Duodenal mucosa (tissue), 2 donors: ENCODE results near the gene NEMP2.

Experiments
- H3K27ac ChIP-seq: one replicate; pipeline ENCODE4 v1.7.0; 2013; ENCODE audit warnings: low read depth, low read length
- H3K27me3 ChIP-seq, 2 donors: one replicate each; pipeline ENCODE4 v1.7.0; 2013; ENCODE audit warnings: low read length in 2 of 2, control low read depth in 1 of 2; ENCODE audit not compliant: insufficient read depth in 2 of 2, control insufficient read depth in 1 of 2
- H3K36me3 ChIP-seq, 2 donors: one replicate each; pipeline ENCODE4 v1.7.0; 2013; ENCODE audit warnings: low read length in 2 of 2, control low read depth in 1 of 2; ENCODE audit not compliant: insufficient read depth in 2 of 2, control insufficient read depth in 1 of 2
- H3K4me1 ChIP-seq, 2 donors: one replicate each; pipeline ENCODE4 v1.7.0; 2013; ENCODE audit warnings: low read length in 2 of 2, control low read depth in 1 of 2; ENCODE audit not compliant: insufficient read depth in 2 of 2, control insufficient read depth in 1 of 2
- H3K4me3 ChIP-seq, 2 donors: one replicate each; pipeline ENCODE4 v1.7.0; 2013; ENCODE audit warnings: low read length in 2 of 2, low read depth in 1 of 2
- H3K9ac ChIP-seq, 2 donors: one replicate each; pipeline ENCODE4 v1.7.0; 2013; ENCODE audit warnings: low read length in 2 of 2, low read depth in 1 of 2
- H3K9me3 ChIP-seq, 2 donors: one replicate each; pipeline ENCODE4 v1.7.0; 2013; ENCODE audit warnings: low read length in 2 of 2, control low read depth in 1 of 2; ENCODE audit not compliant: control insufficient read depth in 1 of 2

NEMP2 gene

DNA sequence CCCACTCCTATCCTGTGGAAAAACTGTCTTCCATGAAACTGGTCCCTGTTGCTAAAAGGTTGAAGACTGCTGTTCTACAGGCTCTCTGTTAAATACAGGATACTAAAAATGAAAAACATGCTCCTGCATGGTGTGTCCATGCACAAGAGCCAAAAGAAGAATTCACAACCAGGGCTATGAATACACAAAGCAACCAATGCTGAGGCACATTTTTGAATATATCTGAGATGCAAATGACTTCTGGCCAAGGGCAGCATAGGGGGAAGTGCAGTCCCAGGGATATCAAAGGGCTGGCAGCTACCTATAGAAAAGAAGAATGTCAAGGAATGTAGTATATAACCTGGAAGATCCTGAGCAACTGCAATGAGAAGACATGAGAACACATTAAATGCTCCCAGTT, 6.6 kb downstream of the NEMP2 start:
- Histone ChIP-seq H3K36me3 (no peaks in the 10 kb centered on the region), H3K4me1 (peaks cover 4 to 5% of the 10 kb centered on the region in 2 donors), H3K27ac (no peak overlapping the region), H3K4me3 (no peak overlapping the region), H3K27me3 (no peaks in the 10 kb centered on the region), H3K9ac (no peak overlapping the region), H3K9me3 (no peaks in the 10 kb centered on the region)

DNA sequence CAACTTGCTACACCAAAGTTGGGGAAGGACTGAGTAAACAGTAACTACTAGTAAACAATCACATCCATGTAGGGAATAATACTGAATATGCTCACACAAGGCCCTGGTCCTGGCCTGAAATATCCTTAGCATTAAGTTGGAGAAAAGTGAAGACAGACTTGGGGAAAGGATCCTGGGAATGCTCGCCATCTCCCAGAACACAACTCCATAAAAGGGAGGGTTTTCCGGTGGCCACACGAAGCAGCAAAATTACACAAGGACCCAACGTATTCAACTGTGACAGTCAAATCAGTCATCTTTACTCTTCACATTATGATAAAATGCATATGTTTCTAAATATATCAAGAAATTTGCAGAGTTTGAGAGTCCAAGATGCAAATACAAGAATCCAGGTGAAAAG, 7.3 kb downstream of the NEMP2 start:
- no peaks in the 10 kb centered on the region for H3K27me3 ChIP-seq
- peaks cover 4 to 5% of the 10 kb centered on the region in 2 donors for H3K4me1 ChIP-seq
- H3K9me3 ChIP-seq = no peaks in the 10 kb centered on the region
- H3K27ac ChIP-seq = no peak overlapping the region
- H3K4me3 ChIP-seq = no peak overlapping the region
- no peak overlapping the region for H3K9ac ChIP-seq
- no peaks in the 10 kb centered on the region for H3K36me3 ChIP-seq

DNA sequence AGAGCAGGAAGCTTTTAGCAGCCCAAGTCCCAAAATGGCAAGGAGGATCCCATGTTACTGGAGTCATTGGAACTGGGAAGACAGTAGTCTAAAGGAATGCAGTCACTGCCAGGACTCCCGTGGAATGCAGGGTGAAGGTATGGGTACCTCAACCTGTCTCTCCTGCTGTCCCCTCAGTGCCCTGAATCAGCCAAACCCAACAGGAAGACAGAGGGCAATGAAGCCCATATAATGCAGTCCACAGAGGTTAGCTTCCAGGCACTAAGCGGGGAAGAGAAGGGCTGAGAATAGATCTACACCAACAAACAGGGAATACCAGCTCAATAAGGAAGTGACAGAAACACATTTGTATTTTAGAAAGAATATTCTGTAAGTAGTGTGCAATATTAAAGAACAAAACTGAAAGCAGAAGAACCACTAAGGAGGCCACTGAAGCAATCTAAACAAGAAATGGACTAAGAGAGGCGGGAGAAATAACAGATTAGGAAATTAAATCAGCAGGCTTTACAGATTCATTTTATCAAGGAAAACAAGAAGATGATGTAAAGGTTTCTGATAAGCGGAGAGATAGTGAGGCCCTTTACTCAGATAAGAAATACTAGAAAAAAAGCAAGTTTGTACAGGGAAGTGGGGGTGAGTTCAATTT, 8.3 kb downstream of the NEMP2 start:
- Histone ChIP-seq H3K9me3 (no peaks in the 10 kb centered on the region), H3K27ac (no peak overlapping the region), H3K9ac (no peak overlapping the region), H3K36me3 (no peaks in the 10 kb centered on the region), H3K27me3 (no peaks in the 10 kb centered on the region), H3K4me1 (peaks cover 4 to 5% of the 10 kb centered on the region in 2 donors), H3K4me3 (no peak overlapping the region)

DNA sequence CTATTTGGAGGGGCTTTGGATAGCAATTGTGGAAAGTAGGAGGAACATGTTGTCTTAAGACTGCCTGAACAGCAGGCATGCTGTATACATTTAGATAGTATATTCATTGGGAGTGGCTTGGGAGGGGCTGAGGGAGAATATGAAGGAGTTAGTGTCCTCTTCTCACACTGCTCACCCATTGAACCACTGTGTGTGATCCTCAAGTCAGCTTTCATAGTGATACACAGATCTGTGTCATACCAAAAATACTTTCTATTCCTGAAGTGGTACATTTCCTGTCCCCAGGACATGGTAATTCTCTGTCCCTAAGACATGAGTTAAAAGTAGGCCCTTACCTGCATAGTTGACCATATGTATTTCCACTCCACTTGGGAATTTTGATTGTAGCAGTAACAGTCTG, 9.6 kb downstream of the NEMP2 start:
- Histone ChIP-seq H3K27ac (no peak overlapping the region), H3K36me3 (no peaks in the 10 kb centered on the region), H3K9ac (no peak overlapping the region), H3K4me3 (no peak overlapping the region), H3K27me3 (no peaks in the 10 kb centered on the region), H3K4me1 (peaks cover 4 to 5% of the 10 kb centered on the region in 2 donors), H3K9me3 (no peaks in the 10 kb centered on the region)

DNA sequence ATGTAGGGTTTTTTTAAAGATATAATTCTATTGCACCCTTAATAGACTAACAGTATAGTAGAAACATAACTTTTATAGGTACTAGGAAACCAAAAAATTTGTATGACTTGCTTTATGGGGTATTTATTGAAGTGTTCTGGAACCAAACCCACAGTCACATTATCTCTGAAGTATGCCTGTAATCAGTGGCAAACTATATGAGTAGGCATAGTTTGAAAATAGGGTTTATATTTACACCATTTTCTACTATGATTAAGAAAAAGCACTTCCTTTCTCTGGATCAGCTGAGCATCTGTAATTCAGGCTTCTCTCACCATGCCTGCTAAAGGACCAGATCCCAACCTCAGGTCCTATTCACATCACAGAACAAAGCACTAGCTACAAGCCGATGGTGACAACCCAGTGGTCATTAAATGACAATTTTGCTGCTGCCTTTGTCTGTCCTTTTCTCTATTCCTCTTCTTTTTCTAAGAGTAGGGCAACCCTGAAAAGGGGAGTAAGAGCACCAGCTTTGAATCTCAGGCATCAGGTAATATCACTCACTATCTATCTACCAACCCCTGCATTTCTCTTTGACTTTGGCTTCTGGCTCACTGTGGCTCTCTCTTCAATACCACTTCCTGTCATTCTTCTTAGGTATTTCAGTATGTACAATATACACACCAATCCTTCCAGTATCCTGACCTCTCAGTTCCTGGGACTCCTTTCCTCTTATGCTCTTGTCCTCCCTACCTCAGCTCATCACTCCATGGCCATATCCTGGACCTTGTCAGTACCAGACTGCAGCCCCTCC, 14.4 kb downstream of the NEMP2 start:
- Histone ChIP-seq H3K9ac (no peak overlapping the region), H3K4me3 (no peak overlapping the region), H3K9me3 (no peaks in the 10 kb centered on the region), H3K4me1 (no peaks in the 10 kb centered on the region), H3K36me3 (no peaks in the 10 kb centered on the region), H3K27me3 (no peaks in the 10 kb centered on the region), H3K27ac (no peak overlapping the region)

DNA sequence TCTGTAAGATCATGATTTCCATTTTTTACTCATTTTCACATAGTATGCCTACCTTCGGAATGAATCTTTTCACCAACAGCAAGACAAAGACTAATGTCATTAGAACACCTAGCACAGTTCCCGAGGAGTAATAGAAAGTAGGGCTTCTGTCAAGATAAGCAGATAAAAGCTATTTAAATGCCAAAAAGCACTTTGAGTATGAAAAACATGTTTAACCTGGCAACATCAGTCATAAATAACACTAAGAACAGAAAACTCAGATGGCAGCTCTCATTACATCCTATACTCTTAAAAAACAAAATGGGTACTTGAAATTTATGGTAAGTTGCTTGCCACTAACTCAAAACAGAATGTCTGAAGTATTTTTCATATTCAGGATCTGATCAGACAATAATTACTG, 17.1 kb downstream of the NEMP2 start:
- H3K36me3 ChIP-seq = peaks cover 0 to 3% of the 10 kb centered on the region in 2 donors
- no peak overlapping the region for H3K9ac ChIP-seq
- no peaks in the 10 kb centered on the region for H3K27me3 ChIP-seq
- no peak overlapping the region for H3K27ac ChIP-seq
- no peaks in the 10 kb centered on the region for H3K4me1 ChIP-seq
- H3K4me3 ChIP-seq = no peak overlapping the region
- no peaks in the 10 kb centered on the region for H3K9me3 ChIP-seq

DNA sequence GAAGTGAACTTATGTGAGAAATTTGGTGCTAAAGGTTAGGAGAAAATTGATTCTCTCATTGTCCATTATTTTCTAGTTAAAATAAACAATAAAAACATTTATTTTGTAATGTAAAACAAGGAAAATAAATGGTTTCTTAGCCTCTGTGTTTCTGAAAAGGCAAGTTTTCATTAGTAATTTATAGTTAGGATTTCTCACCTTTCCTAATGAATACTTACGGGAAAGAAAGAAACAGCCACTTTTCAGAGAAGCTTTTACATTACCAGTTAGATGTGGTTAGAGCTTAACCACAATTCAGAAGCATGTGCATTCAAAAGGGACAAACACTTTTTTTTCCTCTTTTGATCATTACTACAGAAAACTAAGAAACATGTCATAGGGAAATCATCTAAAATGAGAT, 18.8 kb downstream of the NEMP2 start:
- Histone ChIP-seq H3K36me3 (peaks cover 0 to 3% of the 10 kb centered on the region in 2 donors), H3K9ac (no peak overlapping the region), H3K27me3 (no peaks in the 10 kb centered on the region), H3K4me3 (no peak overlapping the region), H3K4me1 (no peaks in the 10 kb centered on the region), H3K9me3 (no peaks in the 10 kb centered on the region), H3K27ac (no peak overlapping the region)

DNA sequence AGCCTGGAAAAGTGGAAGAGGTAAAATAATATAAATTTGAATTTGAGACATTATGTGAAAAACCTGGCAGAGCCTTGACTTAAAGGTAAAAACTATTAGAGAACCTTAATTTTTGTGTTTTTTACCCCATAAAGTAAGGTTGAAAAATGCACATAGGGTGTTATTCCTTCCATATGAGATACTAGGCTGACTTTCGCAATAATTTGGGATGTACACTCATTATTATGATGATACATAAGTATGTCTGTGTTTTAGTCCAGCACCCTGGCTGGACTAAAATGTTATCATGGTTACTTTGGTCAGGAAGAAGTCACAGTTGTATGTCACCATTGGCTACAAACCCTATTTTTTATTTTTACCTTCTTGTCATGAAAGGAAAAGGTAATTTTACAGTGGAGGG, 19.8 kb downstream of the NEMP2 start:
- Histone ChIP-seq H3K9ac (no peak overlapping the region), H3K27ac (no peak overlapping the region), H3K27me3 (no peaks in the 10 kb centered on the region), H3K36me3 (peaks cover 0 to 3% of the 10 kb centered on the region in 2 donors), H3K4me3 (no peak overlapping the region), H3K4me1 (no peaks in the 10 kb centered on the region), H3K9me3 (no peaks in the 10 kb centered on the region)

DNA sequence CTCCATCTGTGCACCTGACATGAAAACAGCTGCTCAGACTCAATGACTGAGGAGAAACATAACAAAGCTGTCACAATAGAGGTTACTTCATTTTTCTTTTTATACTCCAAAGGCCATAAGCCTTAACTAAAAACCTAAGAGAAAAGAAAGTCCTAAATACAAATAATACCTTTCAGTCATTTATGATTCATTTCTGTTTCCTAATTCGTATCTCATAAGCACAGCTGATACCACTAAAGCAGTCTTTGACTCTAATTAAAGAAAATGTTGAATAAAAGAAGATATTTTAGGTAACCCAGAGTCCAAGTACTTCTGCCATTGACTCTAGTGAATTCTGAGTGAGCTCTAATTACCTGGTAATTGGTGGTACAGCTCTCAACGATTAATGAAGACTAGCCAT, 20.6 kb downstream of the NEMP2 start:
- Histone ChIP-seq H3K4me3 (no peak overlapping the region), H3K9ac (no peak overlapping the region), H3K27me3 (no peaks in the 10 kb centered on the region), H3K4me1 (peaks cover 3 to 4% of the 10 kb centered on the region in 2 donors), H3K9me3 (no peaks in the 10 kb centered on the region), H3K36me3 (peaks cover 0 to 3% of the 10 kb centered on the region in 2 donors), H3K27ac (no peak overlapping the region)

DNA sequence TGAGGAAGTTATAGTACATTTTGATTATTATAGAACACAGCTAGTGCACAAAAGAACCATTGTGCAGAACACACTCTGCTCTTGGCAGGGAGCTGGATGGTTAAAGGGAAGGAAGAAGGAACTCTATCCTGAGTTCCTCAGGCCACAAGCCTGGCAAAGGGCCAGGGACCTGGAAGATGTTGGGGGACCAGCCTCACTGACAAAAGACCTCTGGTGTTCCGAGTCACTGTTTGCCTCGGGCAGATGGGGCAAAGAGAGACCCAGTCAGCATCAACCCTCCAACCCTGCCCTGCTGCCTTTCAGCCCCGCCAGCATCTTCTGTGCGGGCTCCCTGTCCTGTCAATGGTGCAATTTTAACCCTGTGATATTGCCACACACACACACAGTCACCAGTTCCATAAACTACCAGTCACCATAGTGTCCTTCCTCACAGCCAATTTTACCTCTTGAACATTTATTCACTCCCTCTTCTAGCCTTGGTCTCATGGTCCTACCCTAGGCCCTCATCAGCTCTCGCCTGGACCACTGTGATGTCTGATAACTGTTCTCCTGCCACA, 21.9 kb downstream of the NEMP2 start:
- Histone ChIP-seq H3K27me3 (no peaks in the 10 kb centered on the region), H3K4me1 (peaks cover 8 to 11% of the 10 kb centered on the region in 2 donors), H3K9ac (no peak overlapping the region), H3K4me3 (no peak overlapping the region), H3K27ac (no peak overlapping the region), H3K36me3 (peaks cover 0 to 3% of the 10 kb centered on the region in 2 donors), H3K9me3 (no peaks in the 10 kb centered on the region)
